ENCODE measurements around the gene ROBO3. TPM values are rescaled to one million over a fixed set of nuclear protein-coding genes. Genes with fewer than 3 reads are reported as not detected.

Gene ROBO3
- 26.1 and 31.0 TPM in 2 replicates for total RNA-seq (2014; rRNA removed; shearing (Covaris generic))

- DNase-seq = peak; percentile 80
- H3K36me3 ChIP-seq (replicated peaks; ENCODE audit: control insufficient read depth, insufficient read depth, low read length) = no peaks in the 10 kb centered on the region
- peak within 1 kb of the TSS; percentile 16; the same call in 1 of the 2 replicates for H3K4me3 ChIP-seq (ENCODE audit: insufficient read depth, low read depth, low read length)
- H3K27me3 ChIP-seq (ENCODE audit: control insufficient read depth, insufficient read depth, low read length) = peaks cover 100% of the 10 kb centered on the region
These were observed at the start of gene ROBO3 for GRCh38 chr11:124865181-124865901. ROBO3 (plus strand) TSS chr11:124865432; CDS start chr11:124865578, 146 bp downstream.

GRCh38 chr11:124817036-124817435, 48.2 kb upstream of the ROBO3 start:
- H3K36me3 ChIP-seq (replicated peaks; ENCODE audit: control insufficient read depth, insufficient read depth, low read length) = no peaks in the 10 kb centered on the region
- H3K27me3 ChIP-seq (ENCODE audit: control insufficient read depth, insufficient read depth, low read length) = 0 out of 2 replicates have a peak, but pooled peaks cover 2% of the 10 kb centered on the region
- no peak for DNase-seq
- no peak overlapping the region for H3K4me3 ChIP-seq (ENCODE audit: insufficient read depth, low read depth, low read length)

GRCh38 chr11:124821995-124822730, 43.1 kb upstream of the ROBO3 start:
- 0 out of 2 replicates have a peak, but pooled peaks cover 2% of the 10 kb centered on the region for H3K27me3 ChIP-seq (ENCODE audit: control insufficient read depth, insufficient read depth, low read length)
- no peak for DNase-seq
- H3K4me3 ChIP-seq (ENCODE audit: insufficient read depth, low read depth, low read length) = no peak overlapping the region
- H3K36me3 ChIP-seq (replicated peaks; ENCODE audit: control insufficient read depth, insufficient read depth, low read length) = no peaks in the 10 kb centered on the region

GRCh38 chr11:124823512-124824376, 41.5 kb upstream of the ROBO3 start:
- Histone ChIP-seq H3K36me3 (replicated peaks; ENCODE audit: control insufficient read depth, insufficient read depth, low read length) (no peaks in the 10 kb centered on the region), H3K4me3 (ENCODE audit: insufficient read depth, low read depth, low read length) (no peak overlapping the region), H3K27me3 (ENCODE audit: control insufficient read depth, insufficient read depth, low read length) (0 out of 2 replicates have a peak, but pooled peaks cover under 1% of the 10 kb centered on the region)
- no peak for DNase-seq

GRCh38 chr11:124825876-124826275, 39.4 kb upstream of the ROBO3 start:
- Histone ChIP-seq H3K4me3 (ENCODE audit: insufficient read depth, low read depth, low read length) (no peak overlapping the region), H3K36me3 (replicated peaks; ENCODE audit: control insufficient read depth, insufficient read depth, low read length) (no peaks in the 10 kb centered on the region), H3K27me3 (ENCODE audit: control insufficient read depth, insufficient read depth, low read length) (no peaks in the 10 kb centered on the region)
- DNase-seq = no peak

GRCh38 chr11:124829986-124830385, 35.2 kb upstream of the ROBO3 start:
- Histone ChIP-seq H3K36me3 (replicated peaks; ENCODE audit: control insufficient read depth, insufficient read depth, low read length) (no peaks in the 10 kb centered on the region), H3K4me3 (ENCODE audit: insufficient read depth, low read depth, low read length) (no peak overlapping the region), H3K27me3 (ENCODE audit: control insufficient read depth, insufficient read depth, low read length) (peaks cover 1% of the 10 kb centered on the region; the same call in 1 of the 2 replicates)
- no peak for DNase-seq

GRCh38 chr11:124830749-124831148, 34.5 kb upstream of the ROBO3 start:
- H3K4me3 ChIP-seq (ENCODE audit: insufficient read depth, low read depth, low read length) = no peak overlapping the region
- H3K36me3 ChIP-seq (replicated peaks; ENCODE audit: control insufficient read depth, insufficient read depth, low read length) = no peaks in the 10 kb centered on the region
- H3K27me3 ChIP-seq (ENCODE audit: control insufficient read depth, insufficient read depth, low read length) = peaks cover 4% of the 10 kb centered on the region
- no peak for DNase-seq

GRCh38 chr11:124831897-124832296, 33.3 kb upstream of the ROBO3 start:
- DNase-seq = no peak
- no peaks in the 10 kb centered on the region for H3K36me3 ChIP-seq (replicated peaks; ENCODE audit: control insufficient read depth, insufficient read depth, low read length)
- H3K4me3 ChIP-seq (ENCODE audit: insufficient read depth, low read depth, low read length) = no peak overlapping the region
- H3K27me3 ChIP-seq (ENCODE audit: control insufficient read depth, insufficient read depth, low read length) = peaks cover 11% of the 10 kb centered on the region

GRCh38 chr11:124832571-124832970, 32.7 kb upstream of the ROBO3 start:
- H3K27me3 ChIP-seq (ENCODE audit: control insufficient read depth, insufficient read depth, low read length) = peaks cover 11% of the 10 kb centered on the region
- DNase-seq = no peak
- H3K4me3 ChIP-seq (ENCODE audit: insufficient read depth, low read depth, low read length) = no peak overlapping the region
- no peaks in the 10 kb centered on the region for H3K36me3 ChIP-seq (replicated peaks; ENCODE audit: control insufficient read depth, insufficient read depth, low read length)

GRCh38 chr11:124834526-124835180, 30.6 kb upstream of the ROBO3 start:
- H3K4me3 ChIP-seq (ENCODE audit: insufficient read depth, low read depth, low read length) = no peak overlapping the region
- no peak for DNase-seq
- H3K27me3 ChIP-seq (ENCODE audit: control insufficient read depth, insufficient read depth, low read length) = peaks cover 32% of the 10 kb centered on the region
- H3K36me3 ChIP-seq (replicated peaks; ENCODE audit: control insufficient read depth, insufficient read depth, low read length) = no peaks in the 10 kb centered on the region

- Histone ChIP-seq H3K4me3 (ENCODE audit: insufficient read depth, low read depth, low read length) (no peak overlapping the region), H3K27me3 (ENCODE audit: control insufficient read depth, insufficient read depth, low read length) (peaks cover 45% of the 10 kb centered on the region), H3K36me3 (replicated peaks; ENCODE audit: control insufficient read depth, insufficient read depth, low read length) (no peaks in the 10 kb centered on the region)
- DNase-seq = no peak
These were observed 29.3 kb upstream of the ROBO3 start for GRCh38 chr11:124835918-124836317.

GRCh38 chr11:124837491-124837856, 27.8 kb upstream of the ROBO3 start:
- Histone ChIP-seq H3K4me3 (ENCODE audit: insufficient read depth, low read depth, low read length) (no peak overlapping the region), H3K27me3 (ENCODE audit: control insufficient read depth, insufficient read depth, low read length) (peaks cover 59% of the 10 kb centered on the region), H3K36me3 (replicated peaks; ENCODE audit: control insufficient read depth, insufficient read depth, low read length) (no peaks in the 10 kb centered on the region)
- peak; percentile 76 for DNase-seq

- peaks cover 72% of the 10 kb centered on the region for H3K27me3 ChIP-seq (ENCODE audit: control insufficient read depth, insufficient read depth, low read length)
- H3K4me3 ChIP-seq (ENCODE audit: insufficient read depth, low read depth, low read length) = no peak overlapping the region
- no peaks in the 10 kb centered on the region for H3K36me3 ChIP-seq (replicated peaks; ENCODE audit: control insufficient read depth, insufficient read depth, low read length)
- no peak for DNase-seq
These were observed 26.5 kb upstream of the ROBO3 start for GRCh38 chr11:124838805-124839127.
